Mesenchymal stem cell (in vitro differentiated cells and primary cell): ENCODE data around the gene BEGAIN.

Experiments used
- DNase-seq: peaks from one replicate; pipeline ENCODE4 v3.0.0-alpha.2; 2013
- H2AFZ ChIP-seq: one replicate; pipeline ENCODE4 v1.6.1; 2013; ENCODE audit warnings: low read depth, mild to moderate bottlenecking, control low read depth, inconsistent platforms, low read length, moderate library complexity
- H2AK5ac ChIP-seq: 2 replicates; pipeline ENCODE4 v1.6.1; 2013; ENCODE audit warnings: low read length, moderate library complexity, mild to moderate bottlenecking, inconsistent platforms; ENCODE audit not compliant: severe bottlenecking
- H2BK120ac ChIP-seq: one replicate; pipeline ENCODE4 v1.6.1; 2013; ENCODE audit warnings: low read depth, mild to moderate bottlenecking, inconsistent platforms, low read length, moderate library complexity
- H2BK12ac ChIP-seq, 2 experiments: one replicate each; pipeline ENCODE4 v1.6.1; 2013; ENCODE audit warnings: inconsistent platforms in 2 of 2, low read length in 2 of 2, mild to moderate bottlenecking in 2 of 2, moderate library complexity in 2 of 2, control low read depth in 1 of 2
- H2BK15ac ChIP-seq: one replicate; pipeline ENCODE4 v1.6.1; 2013; ENCODE audit warnings: mild to moderate bottlenecking, low read depth, inconsistent platforms; ENCODE audit not compliant: poor library complexity, severe bottlenecking
- H2BK5ac ChIP-seq: 2 replicates; pipeline ENCODE4 v1.6.1; 2013; ENCODE audit warnings: low read depth, mild to moderate bottlenecking, low read length, control low read depth, inconsistent platforms; ENCODE audit not compliant: poor library complexity, severe bottlenecking
- H3K14ac ChIP-seq, 2 experiments: one replicate each; pipeline ENCODE4 v1.6.1; 2013; ENCODE audit warnings: inconsistent platforms in 2 of 2, low read length in 2 of 2, control low read depth in 1 of 2, mild to moderate bottlenecking in 1 of 2, moderate library complexity in 1 of 2
- H3K18ac ChIP-seq, 2 experiments: one replicate each; pipeline ENCODE4 v1.6.1; 2013; ENCODE audit warnings: inconsistent platforms in 2 of 2, low read length in 2 of 2, control low read depth in 1 of 2, low read depth in 1 of 2, mild to moderate bottlenecking in 1 of 2
- H3K23ac ChIP-seq, 2 experiments: one replicate each; pipeline ENCODE4 v1.6.1; 2013; ENCODE audit warnings: inconsistent platforms in 2 of 2, low read length in 2 of 2, mild to moderate bottlenecking in 2 of 2, moderate library complexity in 2 of 2, control low read depth in 1 of 2
- H3K27ac ChIP-seq: 2 replicates; pipeline ENCODE4 v1.5.1; 2013; ENCODE audit warnings: mild to moderate bottlenecking, moderate library complexity, low read length, control low read depth, inconsistent platforms; ENCODE audit not compliant: poor library complexity, severe bottlenecking
- H3K27me3 ChIP-seq, 2 experiments: 2 replicates each; pipeline versions ENCODE4 v1.6.1 to v1.7.0; 2013; ENCODE audit warnings: low read length in 2 of 2, mild to moderate bottlenecking in 2 of 2, moderate library complexity in 2 of 2, control low read depth in 1 of 2, inconsistent platforms in 1 of 2; ENCODE audit not compliant: control insufficient read depth in 1 of 2, insufficient read depth in 1 of 2
- H3K36me3 ChIP-seq, 2 experiments: 2 replicates each; pipeline versions ENCODE4 v1.6.1 to v1.7.0; 2013; ENCODE audit warnings: low read length in 2 of 2, control low read depth in 1 of 2, inconsistent platforms in 1 of 2, low read depth in 1 of 2, mild to moderate bottlenecking in 1 of 2; ENCODE audit not compliant: insufficient read depth in 2 of 2, control insufficient read depth in 1 of 2
- H3K4ac ChIP-seq, 2 experiments: one replicate each; pipeline ENCODE4 v1.6.1; 2013; ENCODE audit warnings: inconsistent platforms in 2 of 2, low read length in 2 of 2, mild to moderate bottlenecking in 2 of 2, moderate library complexity in 2 of 2, control low read depth in 1 of 2, low read depth in 1 of 2
- H3K4me1 ChIP-seq: 2 replicates; pipeline ENCODE4 v1.6.1; 2013; ENCODE audit warnings: low read depth, low read length, control low read depth; ENCODE audit not compliant: control insufficient read depth, insufficient read depth
- H3K4me2 ChIP-seq: 2 replicates; pipeline ENCODE4 v1.6.1; 2013; ENCODE audit warnings: low read length, mild to moderate bottlenecking, inconsistent platforms; ENCODE audit not compliant: poor library complexity, severe bottlenecking
- H3K4me3 ChIP-seq, 2 experiments: 2 replicates each; pipeline versions ENCODE4 v1.5.1 to v1.7.0; 2013; ENCODE audit warnings: low read length in 2 of 2, mild to moderate bottlenecking in 2 of 2, control low read depth in 1 of 2, low read depth in 1 of 2; ENCODE audit not compliant: insufficient read depth in 1 of 2
- H3K79me1 ChIP-seq: replicated peaks from 2 replicates; pipeline ENCODE4 v1.6.1; 2013; ENCODE audit warnings: mild to moderate bottlenecking, control low read depth, low read length, inconsistent platforms; ENCODE audit not compliant: poor library complexity, severe bottlenecking
- H3K9ac ChIP-seq: 2 replicates; pipeline ENCODE4 v1.7.0; 2013; ENCODE audit warnings: mild to moderate bottlenecking, low read length, moderate library complexity
- H3K9me3 ChIP-seq: 2 replicates; pipeline ENCODE4 v1.7.0; 2013; ENCODE audit warnings: mild to moderate bottlenecking, low read length; ENCODE audit not compliant: control insufficient read depth
- H4K8ac ChIP-seq: one replicate; pipeline ENCODE4 v1.6.1; 2013; ENCODE audit warnings: inconsistent platforms, mild to moderate bottlenecking, low read length, moderate library complexity
- H4K91ac ChIP-seq: one replicate; pipeline ENCODE4 v1.6.1; 2013; ENCODE audit warnings: mild to moderate bottlenecking, low read length, inconsistent platforms
- WGBS: methylation state at CpG from one replicate; pipeline ENCODE4 v1.1.7; 2013; ENCODE audit warnings: mixed read lengths; 5-methylcytosine and 5-hydroxymethylcytosine counted together

Gene BEGAIN

DNA sequence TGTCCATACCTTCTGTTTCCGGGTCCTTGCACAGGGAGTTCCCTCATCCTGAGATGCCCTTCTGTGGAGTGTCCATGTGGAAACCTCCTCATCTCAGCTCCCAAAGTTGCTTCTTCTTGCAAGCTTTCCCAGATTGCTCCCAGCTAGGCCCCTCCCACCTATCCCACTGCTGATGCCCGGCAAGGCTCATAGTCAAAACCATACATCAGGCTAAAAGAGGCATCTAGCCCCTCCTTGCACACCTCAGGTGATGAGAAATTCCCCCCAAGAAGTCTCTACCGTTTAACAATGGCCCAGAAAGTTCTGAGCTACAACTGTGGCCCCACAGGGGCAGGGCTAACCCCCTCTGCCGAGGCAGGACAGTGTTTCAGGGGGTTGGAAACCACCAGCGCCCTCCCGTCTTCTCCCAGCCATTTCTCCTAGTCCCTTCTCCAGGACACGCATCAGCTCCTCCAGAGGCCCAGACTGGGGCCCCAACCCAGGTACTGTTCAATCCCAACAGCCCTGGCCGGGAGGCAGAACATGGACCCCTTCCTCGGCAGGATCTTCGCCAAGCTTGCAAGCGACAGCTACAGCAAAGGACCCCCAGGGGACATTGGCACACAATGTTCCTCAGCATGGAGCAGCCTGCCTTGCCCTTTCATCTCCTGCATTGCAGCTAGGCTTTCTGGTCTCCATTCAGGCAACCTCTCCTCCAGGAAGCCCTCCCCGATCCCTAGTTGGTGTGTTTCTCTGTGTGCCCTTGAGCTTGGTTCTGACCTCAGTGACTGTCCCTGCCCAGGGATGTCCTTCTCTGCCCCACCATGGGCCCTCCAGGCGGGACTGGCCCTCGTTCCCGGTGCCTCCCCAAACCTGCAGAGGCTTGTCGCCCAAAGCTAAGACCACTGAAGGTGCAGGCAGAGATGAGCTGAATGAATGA lies 4.5 kb upstream of the BEGAIN start:
- no peak overlapping the region for H2AK5ac ChIP-seq
- no peak overlapping the region for H2BK12ac ChIP-seq
- no peak overlapping the region for H3K9ac ChIP-seq
- no peak overlapping the region for H3K23ac ChIP-seq
- H3K36me3 ChIP-seq: no peaks in the 10 kb centered on the region
- DNase-seq: no peak
- H3K4me2 ChIP-seq: no peak overlapping the region
- no peak overlapping the region for H2BK5ac ChIP-seq
- peaks cover 38 to 89% of the 10 kb centered on the region in 2 experiments for H3K27me3 ChIP-seq
- H4K8ac ChIP-seq: no peak overlapping the region
- H4K91ac ChIP-seq: no peak overlapping the region
- no peaks in the 10 kb centered on the region for H3K79me1 ChIP-seq
- no peak overlapping the region for H3K18ac ChIP-seq
- H2BK120ac ChIP-seq: no peak overlapping the region
- H2AFZ ChIP-seq: no peak overlapping the region
- H2BK15ac ChIP-seq: no peak overlapping the region
- 86% methylated on average over 16 of the region's 16 CpGs for WGBS
- no peak overlapping the region for H3K14ac ChIP-seq
- no peak overlapping the region for H3K27ac ChIP-seq
- H3K4me3 ChIP-seq: no peak overlapping the region
- peaks cover 10% of the 10 kb centered on the region for H3K4me1 ChIP-seq
- H3K9me3 ChIP-seq: no peaks in the 10 kb centered on the region
- no peak overlapping the region for H3K4ac ChIP-seq

DNA sequence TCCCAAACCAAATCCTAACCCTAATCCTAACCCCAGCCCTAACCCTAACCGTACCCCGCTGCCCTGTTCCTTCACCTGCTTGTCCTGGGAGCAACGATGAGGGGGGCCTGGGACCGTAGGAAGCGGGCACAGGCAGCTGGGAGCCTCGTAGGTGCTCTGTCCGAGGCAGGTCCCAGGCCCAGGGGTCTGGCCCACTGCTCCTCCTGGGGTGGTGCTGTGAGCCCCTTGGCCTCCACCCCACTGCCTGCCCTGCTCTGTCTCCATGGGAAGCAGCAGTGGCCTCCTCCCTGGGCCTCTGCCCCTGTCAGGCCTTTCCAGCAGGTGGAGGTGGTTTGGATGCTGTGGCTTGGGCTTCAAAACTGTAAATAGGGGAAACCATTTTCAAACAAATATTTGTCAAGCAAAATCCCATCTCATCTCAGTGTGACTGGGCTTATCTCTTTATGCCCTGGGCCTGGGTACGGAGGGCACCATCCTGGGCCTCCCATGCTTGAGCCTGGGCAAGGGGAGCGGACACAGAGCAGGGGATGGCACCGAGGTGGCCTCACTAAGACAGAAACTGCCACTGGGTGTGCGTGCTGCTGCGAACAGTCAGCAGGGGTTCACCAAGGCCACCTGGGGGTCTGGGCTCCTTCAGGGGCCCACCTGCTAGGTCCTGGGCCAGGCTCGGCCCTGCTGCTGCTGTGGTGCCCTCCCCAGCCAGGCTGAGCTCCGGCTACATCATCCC lies 3.7 kb upstream of the BEGAIN start:
- H3K18ac ChIP-seq: no peak overlapping the region
- H2AK5ac ChIP-seq: no peak overlapping the region
- H3K23ac ChIP-seq: no peak overlapping the region
- no peaks in the 10 kb centered on the region for H3K36me3 ChIP-seq
- WGBS: 90% methylated on average over 14 of the region's 14 CpGs
- no peak overlapping the region for H3K4ac ChIP-seq
- no peak overlapping the region for H2BK15ac ChIP-seq
- no peak overlapping the region for H3K9ac ChIP-seq
- H3K4me2 ChIP-seq: no peak overlapping the region
- no peak overlapping the region for H2AFZ ChIP-seq
- peaks cover 38 to 89% of the 10 kb centered on the region in 2 experiments for H3K27me3 ChIP-seq
- peaks cover 17% of the 10 kb centered on the region for H3K4me1 ChIP-seq
- no peak overlapping the region for H3K14ac ChIP-seq
- H4K91ac ChIP-seq: no peak overlapping the region
- H2BK120ac ChIP-seq: no peak overlapping the region
- no peak overlapping the region for H2BK12ac ChIP-seq
- no peak for DNase-seq
- H2BK5ac ChIP-seq: no peak overlapping the region
- no peak overlapping the region for H3K27ac ChIP-seq
- no peaks in the 10 kb centered on the region for H3K9me3 ChIP-seq
- no peaks in the 10 kb centered on the region for H3K79me1 ChIP-seq
- no peak overlapping the region for H3K4me3 ChIP-seq
- H4K8ac ChIP-seq: no peak overlapping the region

DNA sequence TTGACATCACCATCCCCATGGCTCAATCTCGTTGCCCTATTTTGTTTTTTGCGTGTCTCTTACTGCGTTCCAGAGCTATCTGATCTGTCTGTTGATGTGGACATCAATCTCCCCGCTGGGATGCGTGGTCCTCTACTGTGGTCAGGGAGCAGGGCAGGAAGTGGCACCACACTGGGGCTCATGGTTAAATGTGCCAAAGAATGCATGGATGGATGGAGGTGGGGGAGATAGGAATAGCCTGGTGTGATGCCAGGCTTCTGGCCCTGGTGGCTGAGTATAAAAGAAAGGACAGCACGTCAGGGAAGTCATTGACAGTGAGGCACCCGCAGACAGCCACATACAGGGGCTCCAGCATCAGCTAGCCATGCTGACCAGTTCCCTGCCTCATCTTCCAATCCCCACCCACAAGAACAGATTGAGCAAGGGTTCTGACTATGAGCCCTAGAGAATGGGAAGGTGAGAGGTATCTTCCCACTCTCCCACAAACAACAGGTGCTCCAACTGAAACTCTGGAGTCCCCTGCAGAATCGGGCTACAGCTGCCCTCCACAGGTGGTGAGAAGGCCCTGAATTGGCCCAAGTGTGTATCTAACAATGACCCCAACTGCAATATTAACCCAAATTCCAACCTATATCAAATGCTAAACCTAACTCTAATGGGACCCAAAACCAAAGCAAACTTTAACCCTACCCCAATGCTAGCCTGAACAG lies 2.7 kb upstream of the BEGAIN start:
- Histone ChIP-seq H3K36me3 (no peaks in the 10 kb centered on the region), H3K4me2 (no peak overlapping the region), H2BK15ac (no peak overlapping the region), H2AK5ac (no peak overlapping the region), H2BK120ac (no peak overlapping the region), H2AFZ (no peak overlapping the region), H2BK5ac (no peak overlapping the region), H3K4me1 (peaks cover 18% of the 10 kb centered on the region), H4K8ac (no peak overlapping the region), H4K91ac (no peak overlapping the region), H3K9ac (no peak overlapping the region), H3K27ac (no peak overlapping the region), H2BK12ac (no peak overlapping the region), H3K4me3 (no peak overlapping the region), H3K79me1 (no peaks in the 10 kb centered on the region), H3K14ac (no peak overlapping the region), H3K27me3 (peaks cover 36 to 86% of the 10 kb centered on the region in 2 experiments), H3K4ac (no peak overlapping the region), H3K23ac (no peak overlapping the region), H3K18ac (no peak overlapping the region), H3K9me3 (no peaks in the 10 kb centered on the region)
- no peak for DNase-seq
- 88% methylated on average over 8 of the region's 8 CpGs for WGBS
